DOHH2 (cell line): Measurements from ENCODE around the gene CD300H.

ENCODE experiments used
- H3F3A ChIP-seq: fragments of 200-600 bp; sonication (generic), shearing (Covaris generic); 2 replicates; pipeline ENCODE4 v1.6.0; 2016; ENCODE audit warnings: antibody characterized with exemption, mild to moderate bottlenecking; ENCODE audit not compliant: control insufficient read depth, insufficient read depth
- H3K27ac ChIP-seq: fragments of 200-600 bp; sonication (generic); 2 replicates; pipeline ENCODE4 v1.5.1; 2014; ENCODE audit warnings: low read depth, mild to moderate bottlenecking, low read length, moderate library complexity
- H3K27me3 ChIP-seq: fragments of 200-600 bp; sonication (generic); 2 replicates; pipeline ENCODE4 v1.6.1; 2014; ENCODE audit warnings: mild to moderate bottlenecking, low read length, mixed read lengths; ENCODE audit not compliant: control insufficient read depth
- H3K36me3 ChIP-seq: fragments of 200-600 bp; sonication (generic); 2 replicates; pipeline ENCODE4 v1.6.1; 2014; ENCODE audit warnings: mild to moderate bottlenecking, low read length, moderate library complexity, mixed read lengths; ENCODE audit not compliant: control insufficient read depth
- H3K4me1 ChIP-seq: fragments of 200-600 bp; sonication (generic); 2 replicates; pipeline ENCODE4 v1.6.1; 2014; ENCODE audit warnings: mild to moderate bottlenecking, low read length, mixed read lengths; ENCODE audit not compliant: control insufficient read depth
- H3K4me2 ChIP-seq: fragments of 200-600 bp; sonication (generic); 2 replicates; pipeline ENCODE4 v1.6.0; 2014; ENCODE audit warnings: mild to moderate bottlenecking, low read length, moderate library complexity
- H3K4me3 ChIP-seq: fragments of 200-600 bp; sonication (generic); 2 replicates; pipeline ENCODE4 v1.5.1; 2014; ENCODE audit warnings: mild to moderate bottlenecking, low read length, mixed read lengths
- H3K79me2 ChIP-seq: fragments of 200-600 bp; sonication (generic); 2 replicates; pipeline ENCODE4 v1.6.1; 2014; ENCODE audit warnings: mild to moderate bottlenecking, low read length, mixed read lengths; ENCODE audit not compliant: control insufficient read depth
- H3K9me2 ChIP-seq: fragments of 200-600 bp; sonication (generic); replicated peaks from 2 replicates; pipeline ENCODE4 v1.6.1; 2014; ENCODE audit warnings: mild to moderate bottlenecking, low read length, mixed read lengths; ENCODE audit not compliant: control insufficient read depth
- H3K9me3 ChIP-seq: fragments of 200-600 bp; sonication (generic); 2 replicates; pipeline ENCODE4 v1.6.1; 2014; ENCODE audit warnings: antibody characterized with exemption, low read length, mixed read lengths; ENCODE audit not compliant: control insufficient read depth, insufficient read depth
- H4K20me1 ChIP-seq: fragments of 200-600 bp; sonication (generic); 2 replicates; pipeline ENCODE4 v1.6.0; 2014; ENCODE audit warnings: low read depth, mild to moderate bottlenecking, antibody characterized with exemption, low read length, moderate library complexity; ENCODE audit not compliant: control insufficient read depth, insufficient read depth
- CTCF ChIP-seq: fragments of 200-600 bp; sonication (generic); IDR thresholded peaks from one replicate; pipeline ENCODE4 v1.5.1; 2014; ENCODE audit warnings: antibody characterized with exemption, mild to moderate bottlenecking, low read depth, low read length; ENCODE audit not compliant: poor library complexity, severe bottlenecking
- EZH2phosphoT487 ChIP-seq: fragments of 200-600 bp; sonication (generic); IDR thresholded peaks from 2 replicates; pipeline ENCODE4 v1.6.1; 2017; ENCODE audit warnings: borderline replicate concordance, mild to moderate bottlenecking, antibody characterized with exemption, low read length, moderate library complexity, mixed read lengths

Gene CD300H

GRCh38 chr17:74582633-74583032 lies 15.3 kb upstream of the CD300H start:
- no peak overlapping the region for H3K4me3 ChIP-seq
- no peaks in the 10 kb centered on the region for H3K79me2 ChIP-seq

DNA sequence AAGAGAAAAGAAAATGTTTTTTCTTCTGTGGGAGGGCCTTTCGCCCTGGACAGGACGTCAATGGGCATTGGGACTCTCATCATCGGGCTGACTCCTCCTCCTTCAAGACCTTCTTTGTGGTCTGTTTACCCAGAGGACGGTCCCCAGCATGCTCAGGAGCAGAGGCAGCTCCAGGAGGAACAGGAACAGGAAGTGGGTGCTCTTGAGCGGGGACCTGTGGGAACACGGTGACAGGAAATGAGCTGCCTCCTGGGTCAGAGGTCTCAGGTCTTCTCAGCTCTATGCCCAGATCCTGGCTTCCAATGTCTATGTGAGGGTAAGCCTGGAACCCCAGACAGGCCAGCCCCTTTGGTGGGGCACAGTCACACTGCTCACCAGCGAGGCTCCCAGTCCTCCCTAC lies 12.6 kb upstream of the CD300H start:
- no peak for TF ChIP-seq EZH2phosphoT487
- TF ChIP-seq CTCF: no peak
- Histone ChIP-seq H3K9me2 (no peaks in the 10 kb centered on the region), H3K4me2 (no peak overlapping the region), H3K9me3 (peaks cover 5% of the 10 kb centered on the region; the same call in 1 of the 2 replicates), H4K20me1 (no peaks in the 10 kb centered on the region), H3K27ac (no peak overlapping the region), H3K4me3 (no peak overlapping the region), H3K4me1 (no peaks in the 10 kb centered on the region), H3K27me3 (no peaks in the 10 kb centered on the region), H3K36me3 (no peaks in the 10 kb centered on the region), H3K79me2 (no peaks in the 10 kb centered on the region), H3F3A (no peaks in the 10 kb centered on the region)

More at GRCh38 chr17:74582633-74583032, 15.3 kb upstream of the CD300H start:
- no peak for TF ChIP-seq CTCF
- no peaks in the 10 kb centered on the region for H3K9me2 ChIP-seq
- no peaks in the 10 kb centered on the region for H4K20me1 ChIP-seq
- no peak overlapping the region for H3K27ac ChIP-seq
- H3K4me2 ChIP-seq: no peak overlapping the region
- no peaks in the 10 kb centered on the region for H3K4me1 ChIP-seq
- H3F3A ChIP-seq: no peaks in the 10 kb centered on the region
- H3K9me3 ChIP-seq: peaks cover 6% of the 10 kb centered on the region; the same call in 1 of the 2 replicates
- H3K27me3 ChIP-seq: no peaks in the 10 kb centered on the region
- H3K36me3 ChIP-seq: no peaks in the 10 kb centered on the region

DNA sequence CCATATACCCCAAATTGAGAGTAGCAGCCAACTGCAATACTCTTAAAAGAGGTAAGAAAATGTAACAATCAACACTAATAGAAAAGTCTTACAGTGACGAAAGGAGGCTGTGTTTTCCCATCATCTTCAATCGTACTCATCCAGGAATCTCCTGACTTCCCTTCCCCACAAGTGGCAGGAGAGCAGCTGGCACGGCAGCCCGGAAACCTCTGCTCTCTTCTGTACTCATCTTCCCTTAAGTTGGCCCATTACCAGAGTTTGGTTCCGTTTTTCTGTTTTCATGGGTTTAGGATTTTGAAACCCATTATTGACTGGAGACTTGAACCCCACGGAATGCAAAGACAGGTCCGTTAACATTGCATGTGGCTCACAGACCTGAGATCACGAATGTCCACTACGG lies 11.7 kb upstream of the CD300H start:
- Histone ChIP-seq H3K27ac (no peak overlapping the region), H3K4me3 (no peak overlapping the region), H3F3A (no peaks in the 10 kb centered on the region), H3K9me3 (no peaks in the 10 kb centered on the region), H3K9me2 (no peaks in the 10 kb centered on the region), H3K27me3 (no peaks in the 10 kb centered on the region), H3K36me3 (no peaks in the 10 kb centered on the region), H4K20me1 (no peaks in the 10 kb centered on the region), H3K79me2 (no peaks in the 10 kb centered on the region), H3K4me1 (no peaks in the 10 kb centered on the region), H3K4me2 (no peak overlapping the region)
- TF ChIP-seq EZH2phosphoT487 (no peak), CTCF (no peak)
